K562 (cell line): Measurements from ENCODE around the gene SNUPN. TPM values are rescaled to one million over a fixed set of nuclear protein-coding genes. Genes with fewer than 3 reads are reported as not detected.

Experiments
- ATAC-seq: fragments of 200-7000 bp; cut with Tn5 transposase; 3 replicates; pipeline ENCODE4 v1.9.1; 2020; ENCODE audit warnings: moderate library complexity
- BruUV-seq: library from RNA; stranded (reverse); fragments of 400-500 nt; replicated peaks from 2 replicates; lab custom pipeline; 2021; lab: Mats Ljungman, UMichigan
- CTCF ChIA-PET: fragments of 300-600 bp; formaldehyde crosslinking; extraction: SDS; loops from one replicate; lab custom pipeline; 2021; ENCODE audit warnings: low intra/inter-chr PET ratio; lab: Yijun Ruan, JAX
- POLR2A ChIA-PET: fragments of 300-600, 350-650 bp; sonication (Branson Sonifier 250); formaldehyde crosslinking; extraction: SDS; loops from one replicate; lab custom pipeline; 2021; ENCODE audit warnings: antibody characterized with exemption, inconsistent platforms; lab: Yijun Ruan, JAX
- DNase-seq, 4 experiments: peaks; one replicate each; pipeline versions ENCODE4 v3.0.0 to v3.0.0-alpha.2; 2011 to 2018; ENCODE audit warnings: low spot score in 3 of 4, mixed read lengths in 3 of 4; ENCODE audit errors: extremely low read depth in 1 of 4
- FAIRE-seq: peaks from 2 replicates; lab custom pipeline; 2011; peaks lifted over from hg19 to GRCh38; lab: Jason Lieb, UNC
- H2AFZ ChIP-seq: 2 replicates; pipeline ENCODE4 v1.6.0; 2011; ENCODE audit warnings: low read depth, low read length, control low read depth, inconsistent platforms
- H3K27ac ChIP-seq: fragments of 200-600 bp; 3 replicates; pipeline ENCODE4 v1.8.0; 2011; ENCODE audit warnings: low read depth, mild to moderate bottlenecking, control low read depth, inconsistent platforms, low read length, moderate library complexity, mixed read lengths; ENCODE audit errors: extremely low read depth
- H3K27me3 ChIP-seq, 2 experiments: fragments of 300-600 bp in 1 of 2; 2 replicates in 1 of 2; 3 replicates in 1 of 2; pipeline versions ENCODE4 v1.6.0 to v1.8.0; 2011; ENCODE audit warnings: inconsistent platforms in 2 of 2, low read length in 2 of 2, mild to moderate bottlenecking in 1 of 2, mixed read lengths in 1 of 2, moderate library complexity in 1 of 2; ENCODE audit not compliant: control insufficient read depth in 2 of 2, insufficient read depth in 2 of 2
- H3K36me3 ChIP-seq: fragments of 300-600 bp; 3 replicates; pipeline ENCODE4 v1.8.0; 2011; ENCODE audit warnings: mild to moderate bottlenecking, low read length, inconsistent platforms; ENCODE audit not compliant: control insufficient read depth, insufficient read depth
- H3K4me1 ChIP-seq, 2 experiments: fragments of 200-600 bp in 1 of 2; replicated peaks in 1 of 2; 2 replicates in 1 of 2; 3 replicates in 1 of 2; pipeline versions ENCODE4 v1.5.1 to v1.8.0; 2011; ENCODE audit warnings: inconsistent platforms in 2 of 2, low read length in 2 of 2, mild to moderate bottlenecking in 1 of 2, mixed read lengths in 1 of 2, moderate library complexity in 1 of 2; ENCODE audit not compliant: control insufficient read depth in 2 of 2, insufficient read depth in 2 of 2
- H3K4me2 ChIP-seq: 2 replicates; pipeline ENCODE4 v1.6.1; 2011; ENCODE audit warnings: low read length, control low read depth, inconsistent platforms, mixed read lengths; ENCODE audit not compliant: insufficient read depth
- H3K4me3 ChIP-seq: fragments of 200-600 bp; sonication (generic), shearing (Covaris generic); 2 replicates; pipeline ENCODE4 v1.5.1; 2016; ENCODE audit warnings: control low read depth, inconsistent platforms
- H3K79me2 ChIP-seq: fragments of 200-600 bp; 3 replicates; pipeline ENCODE4 v1.8.0; 2011; ENCODE audit warnings: low read length, inconsistent platforms; ENCODE audit not compliant: control insufficient read depth, insufficient read depth
- H3K9ac ChIP-seq, 2 experiments: 2 replicates each; pipeline versions ENCODE4 v1.6.0 to v1.6.1; 2011; ENCODE audit warnings: low read depth in 2 of 2, low read length in 2 of 2, control low read depth in 1 of 2, inconsistent platforms in 1 of 2, mild to moderate bottlenecking in 1 of 2, mixed read lengths in 1 of 2; ENCODE audit not compliant: insufficient read depth in 1 of 2
- H3K9me1 ChIP-seq: one replicate; pipeline ENCODE4 v1.6.0; 2011; ENCODE audit warnings: inconsistent platforms, mild to moderate bottlenecking, low read length, moderate library complexity; ENCODE audit not compliant: control insufficient read depth, insufficient read depth
- H3K9me3 ChIP-seq: replicated peaks from 2 replicates; pipeline ENCODE4 v1.5.1; 2011; ENCODE audit warnings: low read depth, low read length, inconsistent platforms; ENCODE audit not compliant: control insufficient read depth, insufficient read depth
- H4K20me1 ChIP-seq: replicated peaks from 2 replicates; pipeline ENCODE4 v1.6.1; 2011; ENCODE audit warnings: low read length, inconsistent platforms, mixed read lengths; ENCODE audit not compliant: control insufficient read depth, insufficient read depth
- ATF3 ChIP-seq, 2 experiments: fragments of 450-650 bp in 1 of 2; sonication (generic) in 1 of 2; formaldehyde crosslinking in 1 of 2; IDR thresholded peaks in 1 of 2; conservative IDR thresholded peaks in 1 of 2; 2 replicates each; pipeline versions ENCODE4 v1.6.1 to v1.8.1; 2016 to 2023; ENCODE audit warnings: mild to moderate bottlenecking in 2 of 2, moderate library complexity in 2 of 2, inconsistent platforms in 1 of 2, missing genetic modification reagents in 1 of 2
- TFAP4 ChIP-seq: sonication (generic); formaldehyde crosslinking; IDR thresholded peaks from 2 replicates; pipeline ENCODE4 v1.8.0; 2022; ENCODE audit warnings: missing genetic modification reagents, mild to moderate bottlenecking, moderate library complexity, borderline replicate concordance
- WGBS: fragments of 100-300 bp; shearing (Covaris generic); methylation state at CpG from one replicate; pipeline ENCODE4 v1.1.6; 2016; ENCODE audit warnings: low coverage, mixed read lengths; ENCODE audit not compliant: insufficient coverage; ENCODE audit errors: missing lambda C conversion rate; 5-methylcytosine and 5-hydroxymethylcytosine counted together
- in situ Hi-C: fragments of 300-500 bp; cut with MboI; formaldehyde crosslinking; loops from 4 replicates; pipeline ENCODE4 v1.15.0; 2018; ENCODE audit warnings: inconsistent platforms, mixed read lengths
- intact Hi-C: fragments of 100-400 bp; cut with micrococcal nuclease; formaldehyde crosslinking; loops from 2 replicates; pipeline ENCODE4 v1.14.2; 2022
- polyA plus RNA-seq, 8 experiments: library from polyadenylated mRNA; depleted of rRNA in 4 of 8; stranded (reverse) in 5 of 8; unstranded in 3 of 8; fragments of >200 nt; fragmentation: Nextera tagmentation in 2 of 8; fragmentation: Illumina TruSeq in 1 of 8; extraction: Ambion mirVana in 2 of 8; extraction: Trizol in 1 of 8; gene quantifications; 2 replicates each; pipeline versions ENCODE4 v1.2.1 to v1.2.3, GENCODE V29; 2011 to 2014; ENCODE audit warnings: inconsistent platforms in 1 of 8, missing spikeins in 1 of 8
- total RNA-seq, 7 experiments: library from RNA; depleted of rRNA in 6 of 7; stranded (reverse); fragments of >200 nt in 6 of 7; fragmentation: Illumina TruSeq in 2 of 7; extraction: Trizol in 2 of 7; gene quantifications; 2 replicates each; pipeline versions ENCODE4 v1.2.1 to v1.2.3, GENCODE V29; 2011 to 2021; ENCODE audit warnings: low replicate concordance in 1 of 7

The SNUPN gene
- total and polyA plus RNA-seq, 9 of the 15 experiments (the other 6 are each of a cell fraction or from before 2014, with no cell fraction given) = 32.2 to 78.3 (median 40.0) TPM

DNA sequence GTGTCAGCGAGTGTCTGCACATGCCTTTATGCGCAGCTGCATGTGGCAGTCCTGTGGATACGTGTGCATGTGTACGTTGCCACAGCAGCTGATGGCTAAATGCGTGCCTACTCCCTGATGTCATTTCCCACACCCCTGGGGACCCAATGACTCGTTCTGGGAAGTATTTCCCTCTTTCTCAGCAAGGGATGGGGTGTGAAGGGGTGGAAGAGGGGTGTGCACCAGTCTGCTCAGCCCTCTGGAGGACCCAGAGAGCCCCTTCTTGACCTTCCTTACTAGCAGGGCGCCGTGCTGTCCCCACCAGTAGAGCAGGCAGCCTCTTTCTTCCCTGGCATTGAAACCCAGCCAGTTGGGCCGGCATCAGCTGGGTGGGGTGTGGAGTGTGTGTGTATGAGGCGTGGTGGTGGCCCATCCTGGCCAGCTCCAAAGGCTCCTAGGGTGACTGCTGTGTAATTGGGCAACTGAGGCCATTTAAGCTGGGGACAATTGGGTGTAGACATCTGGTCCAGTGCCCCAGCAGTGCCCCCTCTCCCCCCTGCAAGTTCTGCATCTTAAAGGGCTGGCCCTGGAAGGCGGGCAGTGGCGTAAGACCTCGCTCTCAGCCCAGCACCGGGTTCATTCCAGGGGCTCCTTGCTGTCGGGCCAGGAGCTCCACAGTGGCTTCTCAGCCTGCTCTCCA, 41.4 kb upstream of the SNUPN start:
- WGBS = 46% methylated on average over 12 of the region's 15 CpGs
- intact Hi-C loops = no loop called here
- no peak overlapping the region for H3K27ac ChIP-seq
- TF ChIP-seq ATF3 (IDR thresholded peaks at IDR 0.05) = no peak
- TF ChIP-seq ATF3 (CRISPR knock-in tag; conservative IDR thresholded peaks at IDR 0.05) = no peak
- peak; percentile 14; the same call in 1 of the 2 replicates for TF ChIP-seq TFAP4 (CRISPR knock-in tag)
- TF ChIP-seq, all 486 proteins: peak for 1
- DNase-seq = no peak
- H4K20me1 ChIP-seq = peaks cover 3% of the 10 kb centered on the region
- H3K9me1 ChIP-seq = peaks cover 3% of the 10 kb centered on the region
- H3K9ac ChIP-seq = peak overlapping the region in 1 of 2 experiments; percentile 19; a peak in 2 of 4 replicates
- no peaks in the 10 kb centered on the region for H3K36me3 ChIP-seq
- H3K4me2 ChIP-seq = no peak overlapping the region
- no peaks in the 10 kb centered on the region for H3K9me3 ChIP-seq
- no TSS peak for BruUV-seq
- CTCF ChIA-PET = no interaction called here
- no peak for ATAC-seq
- POLR2A ChIA-PET = interaction anchor here (0.7 kb wide), 1 partner anchor 12 kb away, joined by 3 read pairs; no protein-coding TSS in a partner anchor
- peak; percentile 62 for FAIRE-seq
- H3K4me3 ChIP-seq = no peak overlapping the region
- H3K27me3 ChIP-seq = no peaks in the 10 kb centered on the region
- H3K79me2 ChIP-seq = no peaks in the 10 kb centered on the region
- peaks cover 0 to 31% of the 10 kb centered on the region in 2 experiments; a peak in 3 of 5 replicates for H3K4me1 ChIP-seq
- no peak overlapping the region for H2AFZ ChIP-seq
- in situ Hi-C loops = no loop called here
